Right lobe of liver (tissue), 6 donors: ENCODE data around the gene PDK2. TPM values are rescaled to one million over a fixed set of nuclear protein-coding genes. Genes with fewer than 3 reads are reported as not detected.

Source experiments
- ATAC-seq, 4 donors: fragments of 200-7000 bp; cut with Tn5 transposase; one replicate each; pipeline ENCODE4 v1.9.1; 2020; ENCODE audit warnings: mild to moderate bottlenecking in 4 of 4, moderate library complexity in 4 of 4
- DNase-seq, 3 donors: peaks; one replicate each; pipeline ENCODE4 v3.0.0-alpha.2; 2020
- H3K27ac ChIP-seq, 3 donors: fragments of 200-600 bp; one replicate each; pipeline ENCODE4 v1.8.0; 2022
- H3K27me3 ChIP-seq, 2 donors: fragments of 200-600 bp; one replicate each; pipeline ENCODE4 v1.8.0; 2022
- H3K36me3 ChIP-seq, 4 donors: fragments of 200-600 bp; sonication (generic) in 1 of 4; one replicate each; pipeline versions ENCODE4 v1.5.1 to v1.8.0; 2017 to 2022; ENCODE audit warnings: control low read depth in 1 of 4
- H3K4me1 ChIP-seq, 4 donors: fragments of 200-600 bp; sonication (generic) in 1 of 4; one replicate each; pipeline versions ENCODE4 v1.5.1 to v1.8.0; 2017 to 2022; ENCODE audit warnings: control low read depth in 1 of 4
- H3K4me3 ChIP-seq, 3 donors: fragments of 200-600 bp; one replicate each; pipeline ENCODE4 v1.8.0; 2022
- H3K9me3 ChIP-seq, 4 donors: fragments of 200-600 bp; sonication (generic) in 1 of 4; one replicate each; pipeline versions ENCODE4 v1.5.1 to v1.8.0; 2017 to 2022; ENCODE audit warnings: control low read depth in 1 of 4
- CTCF ChIP-seq, 4 donors: fragments of 200-600 bp in 3 of 4; fragments of 450-650 bp in 1 of 4; IDR thresholded peaks; one replicate each; pipeline versions ENCODE4 v1.5.1 to v1.8.0; 2016 to 2022; ENCODE audit warnings: antibody characterized with exemption in 4 of 4, mild to moderate bottlenecking in 2 of 4
- POLR2A ChIP-seq: fragments of 450-650 bp; IDR thresholded peaks from one replicate; pipeline ENCODE4 v1.6.1; 2017; ENCODE audit warnings: antibody characterized with exemption, mild to moderate bottlenecking
- WGBS: methylation state at CpG from one replicate; pipeline ENCODE4 v1.1.6; 2018; ENCODE audit warnings: low coverage, low lambda C conversion rate; ENCODE audit not compliant: insufficient coverage; ENCODE audit errors: missing lambda C conversion rate; 5-methylcytosine and 5-hydroxymethylcytosine counted together
- intact Hi-C, 2 donors: fragments of 100-400 bp; cut with DNase I; formaldehyde crosslinking; loops; one replicate each; pipeline versions ENCODE4 v1.11.2 to v1.14.1; 2022
- total RNA-seq, 6 experiments: library from RNA; depleted of rRNA in 2 of 6; stranded (reverse); fragments of >200 nt in 2 of 6; fragmentation: NEBNext Ultra II Directional in 3 of 6; extraction: Animal tissue kit (Norgen Biotek cat#: 25700) in 3 of 6; gene quantifications; one replicate each; pipeline versions ENCODE4 v1.1.0 to v1.2.4, GENCODE V29; 2016 to 2023
- donor health status: DM: no; HTN: yes; CAD: no.
- donor health status: DM: no; HTN: no; CAD: no.
- donor health status: DM: no; HTN: no; CAD: no.
- donor health status: DM: no; HTN: yes; CAD: no.
- donor health status: DM: no; HTN: yes; CAD: no.

The PDK2 gene
- total RNA-seq, 6 experiments from 2014 or later, result 25.0 to 58.0 (median 44.8) TPM

GRCh38 chr17:50087246-50087911 lies 7.8 kb upstream of the PDK2 start:
- Histone ChIP-seq H3K27ac (no peak overlapping the region), H3K9me3 (no peaks in the 10 kb centered on the region), H3K4me1 (no peaks in the 10 kb centered on the region), H3K27me3 (no peaks in the 10 kb centered on the region), H3K36me3 (no peaks in the 10 kb centered on the region), H3K4me3 (no peak overlapping the region)
- peak; percentile 88 to 94 (median 92) for ATAC-seq
- 16% methylated on average over 5 of the region's 10 CpGs for WGBS
- peak; percentile 68 to 76 (median 72) for DNase-seq
- TF ChIP-seq POLR2A (no peak), CTCF (IDR thresholded peaks at IDR 0.05) (peak; percentile 90 to 95 (median 94))
- intact Hi-C loops, result loop anchor here in 1 of 2 donors (5.0 kb wide), 1 partner anchor 60 kb away; no protein-coding TSS in a partner anchor

GRCh38 chr17:50087912-50088405 lies 7.2 kb upstream of the PDK2 start:
- no peaks in the 10 kb centered on the region for H3K36me3 ChIP-seq
- intact Hi-C loops, result loop anchor here in 1 of 2 donors (5.0 kb wide), 1 partner anchor 61 kb away; no protein-coding TSS in a partner anchor
- peak in 1 of 3 donors; percentile 49 for DNase-seq

GRCh38 chr17:50088952-50089825 lies 6.0 kb upstream of the PDK2 start:
- ATAC-seq, result no peak
- TF ChIP-seq CTCF (IDR thresholded peaks at IDR 0.05), result no peak
- no peak for TF ChIP-seq POLR2A
- Histone ChIP-seq H3K4me1 (no peaks in the 10 kb centered on the region), H3K4me3 (no peak overlapping the region), H3K9me3 (no peaks in the 10 kb centered on the region), H3K27ac (no peak overlapping the region), H3K36me3 (no peaks in the 10 kb centered on the region), H3K27me3 (no peaks in the 10 kb centered on the region)
- WGBS, result 61% methylated on average over 13 of the region's 25 CpGs
- DNase-seq, result peak in 1 of 3 donors; percentile 44
- intact Hi-C loops, result loop anchor here in 1 of 2 donors (5.0 kb wide), 1 partner anchor 62 kb away; no protein-coding TSS in a partner anchor

More at GRCh38 chr17:50087912-50088405, 7.2 kb upstream of the PDK2 start:
- Histone ChIP-seq H3K4me3 (no peak overlapping the region), H3K4me1 (no peaks in the 10 kb centered on the region), H3K27me3 (no peaks in the 10 kb centered on the region), H3K9me3 (no peaks in the 10 kb centered on the region), H3K27ac (no peak overlapping the region)
- no peak for TF ChIP-seq POLR2A
- TF ChIP-seq CTCF (IDR thresholded peaks at IDR 0.05), result no peak
- ATAC-seq, result no peak
- WGBS, result 56% methylated on average over 2 of the region's 19 CpGs

GRCh38 chr17:50090071-50090470 lies 5.1 kb upstream of the PDK2 start:
- intact Hi-C loops, result loop anchor here in 1 of 2 donors (5.0 kb wide), 1 partner anchor 63 kb away; no protein-coding TSS in a partner anchor
- TF ChIP-seq POLR2A (no peak), CTCF (IDR thresholded peaks at IDR 0.05) (no peak)
- Histone ChIP-seq H3K4me1 (no peaks in the 10 kb centered on the region), H3K9me3 (no peaks in the 10 kb centered on the region), H3K36me3 (no peaks in the 10 kb centered on the region), H3K27ac (no peak overlapping the region), H3K4me3 (no peak overlapping the region), H3K27me3 (no peaks in the 10 kb centered on the region)
- 74% methylated on average over 4 of the region's 6 CpGs for WGBS
- no peak for ATAC-seq
- peak in 1 of 3 donors; percentile 18 for DNase-seq
